ENCODE results near the gene CTBP2.
A peak's percentile ranks its signal among the peaks of the same experiment; 100 is the strongest.

The CTBP2 gene

GRCh38 chr10:125115409-125115808 lies 45.0 kb downstream of the CTBP2 start:
- Histone ChIP-seq H3K18ac (ENCODE audit: low read length) (no peak overlapping the region), H3K9ac (ENCODE audit: low read depth, low read length, poor library complexity) (no peak overlapping the region), H3K23ac (ENCODE audit: low read depth, low read length, poor library complexity) (no peak overlapping the region), H2AFZ (ENCODE audit: low read length) (no peak overlapping the region), H2BK12ac (ENCODE audit: low read length) (no peak overlapping the region), H3K4me3 (ENCODE audit: low read length in 2 of 2) (no peak overlapping the region), H3K4me1 (ENCODE audit: control insufficient read depth in 2 of 2, insufficient read depth in 1 of 2, low read depth in 1 of 2, low read length in 2 of 2) (peaks cover 0 to 10% of the 10 kb centered on the region in 2 donors), H4K91ac (ENCODE audit: low read depth, low read length, poor library complexity) (no peak overlapping the region), H2BK15ac (ENCODE audit: low read length) (no peak overlapping the region), H2BK120ac (ENCODE audit: low read depth, low read length) (no peak overlapping the region), H3K4ac (ENCODE audit: low read length) (no peak overlapping the region), H3K4me2 (ENCODE audit: insufficient read depth, low read length, poor library complexity, severe bottlenecking) (no peak overlapping the region), H2BK5ac (ENCODE audit: low read length) (no peak overlapping the region), H3K9me3 (replicated peaks in 1 of 2; ENCODE audit: control insufficient read depth in 2 of 2, insufficient read depth in 1 of 2, low read depth in 1 of 2, low read length in 2 of 2) (no peaks in the 10 kb centered on the region), H3K14ac (ENCODE audit: low read length) (no peak overlapping the region), H3K27ac (replicated peaks; ENCODE audit: low read length) (no peak overlapping the region), H3K27me3 (ENCODE audit: control insufficient read depth in 3 of 3, insufficient read depth in 3 of 3, low read depth in 1 of 3, low read length in 3 of 3) (no peaks in the 10 kb centered on the region), H4K8ac (ENCODE audit: low read depth, low read length) (no peak overlapping the region), H3K36me3 (replicated peaks in 1 of 2; ENCODE audit: control insufficient read depth in 2 of 2, insufficient read depth in 2 of 2, low read length in 2 of 2) (peaks cover 1 to 39% of the 10 kb centered on the region in 2 donors), H2AK5ac (ENCODE audit: low read depth, low read length) (no peak overlapping the region), H3K79me1 (ENCODE audit: low read depth, low read length) (peaks cover 21% of the 10 kb centered on the region)
- WGBS, 2 donors (ENCODE audit: extremely low coverage in 2 of 2, insufficient read length in 2 of 2, insufficient replicate concordance in 1 of 2) = no CpG with 5 or more reads among the region's 5 CpGs
- no peak for DNase-seq (ENCODE audit: low spot score)

GRCh38 chr10:125114761-125115391 lies 45.5 kb downstream of the CTBP2 start:
- no peak overlapping the region for H2AFZ ChIP-seq (ENCODE audit: low read length)
- DNase-seq (ENCODE audit: low spot score) = no peak
- peaks cover 0 to 3% of the 10 kb centered on the region in 2 donors for H3K9me3 ChIP-seq (replicated peaks in 1 of 2; ENCODE audit: control insufficient read depth in 2 of 2, insufficient read depth in 1 of 2, low read depth in 1 of 2, low read length in 2 of 2)
- no peak overlapping the region for H3K9ac ChIP-seq (ENCODE audit: low read depth, low read length, poor library complexity)
- H3K79me1 ChIP-seq (ENCODE audit: low read depth, low read length) = peaks cover 22% of the 10 kb centered on the region
- H3K36me3 ChIP-seq (replicated peaks in 1 of 2; ENCODE audit: control insufficient read depth in 2 of 2, insufficient read depth in 2 of 2, low read length in 2 of 2) = peaks cover 1 to 43% of the 10 kb centered on the region in 2 donors
- no peak overlapping the region for H2AK5ac ChIP-seq (ENCODE audit: low read depth, low read length)
- H2BK5ac ChIP-seq (ENCODE audit: low read length) = no peak overlapping the region
- no peak overlapping the region for H2BK12ac ChIP-seq (ENCODE audit: low read length)
- peak overlapping the region; percentile 68 for H3K18ac ChIP-seq (ENCODE audit: low read length)
- no peak overlapping the region for H2BK120ac ChIP-seq (ENCODE audit: low read depth, low read length)
- H4K91ac ChIP-seq (ENCODE audit: low read depth, low read length, poor library complexity) = no peak overlapping the region
- H4K8ac ChIP-seq (ENCODE audit: low read depth, low read length) = no peak overlapping the region
- no peak overlapping the region for H3K27ac ChIP-seq (replicated peaks; ENCODE audit: low read length)
- H2BK15ac ChIP-seq (ENCODE audit: low read length) = no peak overlapping the region
- WGBS, 2 donors (ENCODE audit: extremely low coverage in 2 of 2, insufficient read length in 2 of 2, insufficient replicate concordance in 1 of 2) = no CpG with 5 or more reads among the region's 16 CpGs
- H3K4me1 ChIP-seq (ENCODE audit: control insufficient read depth in 2 of 2, insufficient read depth in 1 of 2, low read depth in 1 of 2, low read length in 2 of 2) = peaks cover 0 to 8% of the 10 kb centered on the region in 2 donors
- H3K4me3 ChIP-seq (ENCODE audit: low read length in 2 of 2) = no peak overlapping the region
- no peak overlapping the region for H3K4me2 ChIP-seq (ENCODE audit: insufficient read depth, low read length, poor library complexity, severe bottlenecking)
- no peaks in the 10 kb centered on the region for H3K27me3 ChIP-seq (ENCODE audit: control insufficient read depth in 3 of 3, insufficient read depth in 3 of 3, low read depth in 1 of 3, low read length in 3 of 3)
- no peak overlapping the region for H3K4ac ChIP-seq (ENCODE audit: low read length)
- no peak overlapping the region for H3K23ac ChIP-seq (ENCODE audit: low read depth, low read length, poor library complexity)
- H3K14ac ChIP-seq (ENCODE audit: low read length) = peak overlapping the region; percentile 84

- H3K9me3 ChIP-seq (replicated peaks in 1 of 2; ENCODE audit: control insufficient read depth in 2 of 2, insufficient read depth in 1 of 2, low read depth in 1 of 2, low read length in 2 of 2) = peaks cover 4 to 14% of the 10 kb centered on the region in 2 donors
- no peak overlapping the region for H2AFZ ChIP-seq (ENCODE audit: low read length)
- no peak overlapping the region for H4K8ac ChIP-seq (ENCODE audit: low read depth, low read length)
- peaks cover 0 to 8% of the 10 kb centered on the region in 2 donors for H3K4me1 ChIP-seq (ENCODE audit: control insufficient read depth in 2 of 2, insufficient read depth in 1 of 2, low read depth in 1 of 2, low read length in 2 of 2)
- H3K27ac ChIP-seq (replicated peaks; ENCODE audit: low read length) = no peak overlapping the region
- H3K9ac ChIP-seq (ENCODE audit: low read depth, low read length, poor library complexity) = no peak overlapping the region
- no CpG with 5 or more reads among the region's 20 CpGs for WGBS, 2 donors (ENCODE audit: extremely low coverage in 2 of 2, insufficient read length in 2 of 2, insufficient replicate concordance in 1 of 2)
- no peak overlapping the region for H4K91ac ChIP-seq (ENCODE audit: low read depth, low read length, poor library complexity)
- H2BK120ac ChIP-seq (ENCODE audit: low read depth, low read length) = no peak overlapping the region
- no peak overlapping the region for H3K4ac ChIP-seq (ENCODE audit: low read length)
- no peak overlapping the region for H3K14ac ChIP-seq (ENCODE audit: low read length)
- no peak overlapping the region for H3K18ac ChIP-seq (ENCODE audit: low read length)
- H2BK15ac ChIP-seq (ENCODE audit: low read length) = no peak overlapping the region
- H3K36me3 ChIP-seq (replicated peaks in 1 of 2; ENCODE audit: control insufficient read depth in 2 of 2, insufficient read depth in 2 of 2, low read length in 2 of 2) = peaks cover 5 to 47% of the 10 kb centered on the region in 2 donors
- no peak overlapping the region for H2BK5ac ChIP-seq (ENCODE audit: low read length)
- no peak overlapping the region for H2BK12ac ChIP-seq (ENCODE audit: low read length)
- H3K4me2 ChIP-seq (ENCODE audit: insufficient read depth, low read length, poor library complexity, severe bottlenecking) = no peak overlapping the region
- H3K4me3 ChIP-seq (ENCODE audit: low read length in 2 of 2) = no peak overlapping the region
- H2AK5ac ChIP-seq (ENCODE audit: low read depth, low read length) = no peak overlapping the region
- DNase-seq (ENCODE audit: low spot score) = no peak
- peaks cover 26% of the 10 kb centered on the region for H3K79me1 ChIP-seq (ENCODE audit: low read depth, low read length)
- no peak overlapping the region for H3K23ac ChIP-seq (ENCODE audit: low read depth, low read length, poor library complexity)
- H3K27me3 ChIP-seq (ENCODE audit: control insufficient read depth in 3 of 3, insufficient read depth in 3 of 3, low read depth in 1 of 3, low read length in 3 of 3) = no peaks in the 10 kb centered on the region
Observed at GRCh38 chr10:125113691-125114371, 46.5 kb downstream of the CTBP2 start.

- Histone ChIP-seq H3K36me3 (replicated peaks in 1 of 2; ENCODE audit: control insufficient read depth in 2 of 2, insufficient read depth in 2 of 2, low read length in 2 of 2) (peaks cover 10 to 49% of the 10 kb centered on the region in 2 donors), H2AK5ac (ENCODE audit: low read depth, low read length) (no peak overlapping the region), H3K18ac (ENCODE audit: low read length) (no peak overlapping the region), H4K91ac (ENCODE audit: low read depth, low read length, poor library complexity) (no peak overlapping the region), H3K27ac (replicated peaks; ENCODE audit: low read length) (no peak overlapping the region), H3K4ac (ENCODE audit: low read length) (no peak overlapping the region), H3K23ac (ENCODE audit: low read depth, low read length, poor library complexity) (no peak overlapping the region), H3K4me2 (ENCODE audit: insufficient read depth, low read length, poor library complexity, severe bottlenecking) (no peak overlapping the region), H3K79me1 (ENCODE audit: low read depth, low read length) (peaks cover 27% of the 10 kb centered on the region), H3K27me3 (ENCODE audit: control insufficient read depth in 3 of 3, insufficient read depth in 3 of 3, low read depth in 1 of 3, low read length in 3 of 3) (no peaks in the 10 kb centered on the region), H3K4me1 (ENCODE audit: control insufficient read depth in 2 of 2, insufficient read depth in 1 of 2, low read depth in 1 of 2, low read length in 2 of 2) (peaks cover 0 to 8% of the 10 kb centered on the region in 2 donors), H2AFZ (ENCODE audit: low read length) (no peak overlapping the region), H3K9me3 (replicated peaks in 1 of 2; ENCODE audit: control insufficient read depth in 2 of 2, insufficient read depth in 1 of 2, low read depth in 1 of 2, low read length in 2 of 2) (peaks cover 10 to 23% of the 10 kb centered on the region in 2 donors), H2BK5ac (ENCODE audit: low read length) (no peak overlapping the region), H2BK15ac (ENCODE audit: low read length) (no peak overlapping the region), H3K9ac (ENCODE audit: low read depth, low read length, poor library complexity) (no peak overlapping the region), H4K8ac (ENCODE audit: low read depth, low read length) (no peak overlapping the region), H3K4me3 (ENCODE audit: low read length in 2 of 2) (no peak overlapping the region), H2BK12ac (ENCODE audit: low read length) (no peak overlapping the region), H2BK120ac (ENCODE audit: low read depth, low read length) (no peak overlapping the region), H3K14ac (ENCODE audit: low read length) (no peak overlapping the region)
- no peak for DNase-seq (ENCODE audit: low spot score)
- WGBS, 2 donors (ENCODE audit: extremely low coverage in 2 of 2, insufficient read length in 2 of 2, insufficient replicate concordance in 1 of 2) = no CpG with 5 or more reads among the region's 2 CpGs
Observed at GRCh38 chr10:125112697-125113494, 47.5 kb downstream of the CTBP2 start.
